HepG2 (cell line): ENCODE results near the gene CR1. TPM values are rescaled to one million over a fixed set of nuclear protein-coding genes. Genes with fewer than 3 reads are reported as not detected.

Experiments used
- ARNT ChIP-seq: fragments of 450-650 bp; IDR thresholded peaks from 2 replicates; pipeline ENCODE4 v1.6.1; 2017
- JDP2 ChIP-seq: sonication (generic); formaldehyde crosslinking; IDR thresholded peaks from 2 replicates; pipeline ENCODE4 v1.8.1; 2022; ENCODE audit warnings: missing genetic modification reagents, borderline replicate concordance
- POGZ ChIP-seq: sonication (generic); formaldehyde crosslinking; IDR thresholded peaks from 2 replicates; pipeline ENCODE4 v1.4.0; 2020; ENCODE audit warnings: mild to moderate bottlenecking, missing genetic modification reagents
- ZNF543 ChIP-seq: sonication (generic); formaldehyde crosslinking; IDR thresholded peaks from 2 replicates; pipeline ENCODE4 v1.4.0; 2020; ENCODE audit warnings: mild to moderate bottlenecking, missing genetic modification reagents
- ZNF614 ChIP-seq: IDR thresholded peaks from 2 replicates; pipeline ENCODE4 v1.6.1; 2018; ENCODE audit warnings: missing biosample characterization, missing genetic modification reagents, inconsistent platforms, borderline replicate concordance
- polyA plus RNA-seq, 8 experiments: library from polyadenylated mRNA; depleted of rRNA in 3 of 8; stranded (reverse) in 7 of 8; unstranded in 1 of 8; fragments of >200 nt; fragmentation: Illumina TruSeq in 4 of 8; extraction: Trizol in 4 of 8; gene quantifications; 2 replicates each; pipeline versions ENCODE4 v1.2.1 to v1.2.3, GENCODE V29; 2011 to 2016; ENCODE audit warnings: low read depth in 4 of 8, missing spikeins in 1 of 8, mixed read lengths in 1 of 8; ENCODE audit not compliant: insufficient read depth in 1 of 8
- total RNA-seq, 5 experiments: library from RNA; depleted of rRNA; stranded (reverse); fragments of >200 nt; fragmentation: Illumina TruSeq; extraction: Trizol; gene quantifications; 2 replicates each; pipeline ENCODE4 v1.2.3, GENCODE V29; 2016; ENCODE audit warnings: low read depth in 1 of 5
- TF ChIP-seq, protein P1 (sequence below): sonication (generic); formaldehyde crosslinking; IDR thresholded peaks from 2 replicates; pipeline ENCODE4 v1.4.0; 2020; ENCODE audit warnings: missing genetic modification reagents
- TF ChIP-seq, protein P2 (sequence below): sonication (generic); formaldehyde crosslinking; IDR thresholded peaks from 2 replicates; pipeline ENCODE4 v1.5.0; 2020; ENCODE audit warnings: missing genetic modification reagents
- TF ChIP-seq, protein P3 (sequence below): sonication (generic); formaldehyde crosslinking; IDR thresholded peaks from 2 replicates; pipeline ENCODE4 v1.4.0; 2020; ENCODE audit warnings: missing genetic modification reagents
- TF ChIP-seq, protein P4 (sequence below): fragments of 450-650 bp; IDR thresholded peaks from 2 replicates; pipeline ENCODE4 v1.6.1; 2016
- TF ChIP-seq, protein P5 (sequence below): IDR thresholded peaks from 2 replicates; pipeline ENCODE4 v1.6.1; 2016

CR1 gene
- total and polyA plus RNA-seq, 2 of the 13 experiments (the other 11 are each of a cell fraction or from before 2014, with no cell fraction given), result not detected

DNA sequence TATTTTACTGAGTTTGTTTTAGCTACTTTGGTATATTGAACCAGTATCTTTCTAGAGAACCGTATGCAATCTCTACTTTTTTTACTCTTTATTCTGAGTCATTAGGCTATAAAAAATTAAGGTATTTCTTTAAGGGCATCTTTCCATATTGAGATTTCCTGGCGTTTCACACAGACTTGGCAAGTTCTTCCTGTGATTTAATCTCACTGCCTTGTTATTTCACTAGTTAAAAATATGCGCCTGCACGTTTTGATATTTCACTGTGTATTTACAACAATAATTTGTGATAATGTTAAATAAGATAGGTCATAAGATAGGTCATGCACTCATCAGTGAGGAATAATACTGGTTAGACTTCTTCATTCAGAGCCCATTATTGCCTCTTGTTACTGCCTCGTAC lies 132.8 kb downstream of the CR1 start (continued):
- TF ChIP-seq, protein P1, sequence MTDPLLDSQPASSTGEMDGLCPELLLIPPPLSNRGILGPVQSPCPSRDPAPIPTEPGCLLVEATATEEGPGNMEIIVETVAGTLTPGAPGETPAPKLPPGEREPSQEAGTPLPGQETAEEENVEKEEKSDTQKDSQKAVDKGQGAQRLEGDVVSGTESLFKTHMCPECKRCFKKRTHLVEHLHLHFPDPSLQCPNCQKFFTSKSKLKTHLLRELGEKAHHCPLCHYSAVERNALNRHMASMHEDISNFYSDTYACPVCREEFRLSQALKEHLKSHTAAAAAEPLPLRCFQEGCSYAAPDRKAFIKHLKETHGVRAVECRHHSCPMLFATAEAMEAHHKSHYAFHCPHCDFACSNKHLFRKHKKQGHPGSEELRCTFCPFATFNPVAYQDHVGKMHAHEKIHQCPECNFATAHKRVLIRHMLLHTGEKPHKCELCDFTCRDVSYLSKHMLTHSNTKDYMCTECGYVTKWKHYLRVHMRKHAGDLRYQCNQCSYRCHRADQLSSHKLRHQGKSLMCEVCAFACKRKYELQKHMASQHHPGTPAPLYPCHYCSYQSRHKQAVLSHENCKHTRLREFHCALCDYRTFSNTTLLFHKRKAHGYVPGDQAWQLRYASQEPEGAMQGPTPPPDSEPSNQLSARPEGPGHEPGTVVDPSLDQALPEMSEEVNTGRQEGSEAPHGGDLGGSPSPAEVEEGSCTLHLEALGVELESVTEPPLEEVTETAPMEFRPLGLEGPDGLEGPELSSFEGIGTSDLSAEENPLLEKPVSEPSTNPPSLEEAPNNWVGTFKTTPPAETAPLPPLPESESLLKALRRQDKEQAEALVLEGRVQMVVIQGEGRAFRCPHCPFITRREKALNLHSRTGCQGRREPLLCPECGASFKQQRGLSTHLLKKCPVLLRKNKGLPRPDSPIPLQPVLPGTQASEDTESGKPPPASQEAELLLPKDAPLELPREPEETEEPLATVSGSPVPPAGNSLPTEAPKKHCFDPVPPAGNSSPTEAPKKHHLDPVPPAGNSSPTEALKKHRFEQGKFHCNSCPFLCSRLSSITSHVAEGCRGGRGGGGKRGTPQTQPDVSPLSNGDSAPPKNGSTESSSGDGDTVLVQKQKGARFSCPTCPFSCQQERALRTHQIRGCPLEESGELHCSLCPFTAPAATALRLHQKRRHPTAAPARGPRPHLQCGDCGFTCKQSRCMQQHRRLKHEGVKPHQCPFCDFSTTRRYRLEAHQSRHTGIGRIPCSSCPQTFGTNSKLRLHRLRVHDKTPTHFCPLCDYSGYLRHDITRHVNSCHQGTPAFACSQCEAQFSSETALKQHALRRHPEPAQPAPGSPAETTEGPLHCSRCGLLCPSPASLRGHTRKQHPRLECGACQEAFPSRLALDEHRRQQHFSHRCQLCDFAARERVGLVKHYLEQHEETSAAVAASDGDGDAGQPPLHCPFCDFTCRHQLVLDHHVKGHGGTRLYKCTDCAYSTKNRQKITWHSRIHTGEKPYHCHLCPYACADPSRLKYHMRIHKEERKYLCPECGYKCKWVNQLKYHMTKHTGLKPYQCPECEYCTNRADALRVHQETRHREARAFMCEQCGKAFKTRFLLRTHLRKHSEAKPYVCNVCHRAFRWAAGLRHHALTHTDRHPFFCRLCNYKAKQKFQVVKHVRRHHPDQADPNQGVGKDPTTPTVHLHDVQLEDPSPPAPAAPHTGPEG (CRISPR knock-in tag), result no peak
- TF ChIP-seq, protein P2, sequence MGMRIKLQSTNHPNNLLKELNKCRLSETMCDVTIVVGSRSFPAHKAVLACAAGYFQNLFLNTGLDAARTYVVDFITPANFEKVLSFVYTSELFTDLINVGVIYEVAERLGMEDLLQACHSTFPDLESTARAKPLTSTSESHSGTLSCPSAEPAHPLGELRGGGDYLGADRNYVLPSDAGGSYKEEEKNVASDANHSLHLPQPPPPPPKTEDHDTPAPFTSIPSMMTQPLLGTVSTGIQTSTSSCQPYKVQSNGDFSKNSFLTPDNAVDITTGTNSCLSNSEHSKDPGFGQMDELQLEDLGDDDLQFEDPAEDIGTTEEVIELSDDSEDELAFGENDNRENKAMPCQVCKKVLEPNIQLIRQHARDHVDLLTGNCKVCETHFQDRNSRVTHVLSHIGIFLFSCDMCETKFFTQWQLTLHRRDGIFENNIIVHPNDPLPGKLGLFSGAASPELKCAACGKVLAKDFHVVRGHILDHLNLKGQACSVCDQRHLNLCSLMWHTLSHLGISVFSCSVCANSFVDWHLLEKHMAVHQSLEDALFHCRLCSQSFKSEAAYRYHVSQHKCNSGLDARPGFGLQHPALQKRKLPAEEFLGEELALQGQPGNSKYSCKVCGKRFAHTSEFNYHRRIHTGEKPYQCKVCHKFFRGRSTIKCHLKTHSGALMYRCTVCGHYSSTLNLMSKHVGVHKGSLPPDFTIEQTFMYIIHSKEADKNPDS (CRISPR knock-in tag), result no peak
- TF ChIP-seq, protein P3, sequence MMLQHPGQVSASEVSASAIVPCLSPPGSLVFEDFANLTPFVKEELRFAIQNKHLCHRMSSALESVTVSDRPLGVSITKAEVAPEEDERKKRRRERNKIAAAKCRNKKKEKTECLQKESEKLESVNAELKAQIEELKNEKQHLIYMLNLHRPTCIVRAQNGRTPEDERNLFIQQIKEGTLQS (CRISPR knock-in tag), result no peak
- TF ChIP-seq ZNF543 (CRISPR knock-in tag), result no peak
- no peak for TF ChIP-seq ZNF614 (CRISPR knock-in tag)
- TF ChIP-seq, protein P4, sequence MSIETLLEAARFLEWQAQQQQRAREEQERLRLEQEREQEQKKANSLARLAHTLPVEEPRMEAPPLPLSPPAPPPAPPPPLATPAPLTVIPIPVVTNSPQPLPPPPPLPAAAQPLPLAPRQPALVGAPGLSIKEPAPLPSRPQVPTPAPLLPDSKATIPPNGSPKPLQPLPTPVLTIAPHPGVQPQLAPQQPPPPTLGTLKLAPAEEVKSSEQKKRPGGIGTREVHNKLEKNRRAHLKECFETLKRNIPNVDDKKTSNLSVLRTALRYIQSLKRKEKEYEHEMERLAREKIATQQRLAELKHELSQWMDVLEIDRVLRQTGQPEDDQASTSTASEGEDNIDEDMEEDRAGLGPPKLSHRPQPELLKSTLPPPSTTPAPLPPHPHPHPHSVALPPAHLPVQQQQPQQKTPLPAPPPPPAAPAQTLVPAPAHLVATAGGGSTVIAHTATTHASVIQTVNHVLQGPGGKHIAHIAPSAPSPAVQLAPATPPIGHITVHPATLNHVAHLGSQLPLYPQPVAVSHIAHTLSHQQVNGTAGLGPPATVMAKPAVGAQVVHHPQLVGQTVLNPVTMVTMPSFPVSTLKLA, result no peak
- TF ChIP-seq ARNT, result no peak
- TF ChIP-seq, protein P5, sequence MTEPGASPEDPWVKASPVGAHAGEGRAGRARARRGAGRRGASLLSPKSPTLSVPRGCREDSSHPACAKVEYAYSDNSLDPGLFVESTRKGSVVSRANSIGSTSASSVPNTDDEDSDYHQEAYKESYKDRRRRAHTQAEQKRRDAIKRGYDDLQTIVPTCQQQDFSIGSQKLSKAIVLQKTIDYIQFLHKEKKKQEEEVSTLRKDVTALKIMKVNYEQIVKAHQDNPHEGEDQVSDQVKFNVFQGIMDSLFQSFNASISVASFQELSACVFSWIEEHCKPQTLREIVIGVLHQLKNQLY (CRISPR knock-in tag), result no peak
- TF ChIP-seq JDP2 (CRISPR knock-in tag), result no peak
- TF ChIP-seq POGZ (CRISPR knock-in tag), result no peak
